Type B pancreatic cell (in vitro differentiated cells): ENCODE results near the gene TGOLN2. TPM values are rescaled to one million over a fixed set of nuclear protein-coding genes. Genes with fewer than 3 reads are reported as not detected.
A peak's percentile ranks its signal among the peaks of the same experiment; 100 is the strongest.

Source experiments
- DNase-seq: peaks from one replicate; pipeline ENCODE4 v3.0.0; 2021; ENCODE audit warnings: mixed read lengths; ENCODE audit not compliant: unreplicated experiment; ENCODE audit errors: extremely low spot score
- H3K27ac Mint-ChIP-seq: 2 replicates; pipeline ENCODE4 v1.8.0; 2021; ENCODE audit warnings: mild to moderate bottlenecking, mixed read lengths
- H3K27me3 Mint-ChIP-seq: 2 replicates; pipeline ENCODE4 v1.8.0; 2021; ENCODE audit warnings: mixed read lengths
- H3K36me3 Mint-ChIP-seq: 2 replicates; pipeline ENCODE4 v1.8.0; 2021; ENCODE audit warnings: mixed read lengths
- H3K4me1 Mint-ChIP-seq: one replicate; pipeline ENCODE4 v1.8.0; 2021; ENCODE audit warnings: mixed read lengths; ENCODE audit not compliant: unreplicated experiment
- H3K4me3 Mint-ChIP-seq: 2 replicates; pipeline ENCODE4 v1.8.0; 2021; ENCODE audit warnings: mild to moderate bottlenecking, mixed read lengths
- H3K9me3 Mint-ChIP-seq: 2 replicates; pipeline ENCODE4 v1.8.0; 2021; ENCODE audit warnings: mixed read lengths
- CTCF ChIP-seq: fragments of 200-600 bp; sonication (generic); conservative IDR thresholded peaks from 2 replicates; pipeline ENCODE4 v1.5.0; 2021; ENCODE audit warnings: antibody characterized with exemption, mild to moderate bottlenecking
- total RNA-seq: library from RNA; stranded (reverse); gene quantifications from 2 replicates; pipeline ENCODE4 v1.2.1, GENCODE V29; 2021; ENCODE audit warnings: low replicate concordance

TGOLN2 gene
- total RNA-seq, 1 donor from 2014 or later, result 54.0 TPM

- no peaks in the 10 kb centered on the region for H3K27me3 Mint-ChIP-seq
- no peaks in the 10 kb centered on the region for H3K9me3 Mint-ChIP-seq
- peaks cover 8% of the 10 kb centered on the region for H3K4me1 Mint-ChIP-seq
- DNase-seq, result no peak
- peak overlapping the region; percentile 92 for H3K27ac Mint-ChIP-seq
- no peak overlapping the region for H3K4me3 Mint-ChIP-seq
- H3K36me3 Mint-ChIP-seq, result peaks cover 18% of the 10 kb centered on the region
- no peak for TF ChIP-seq CTCF
Observed at GRCh38 chr2:85291425-85292023, 36.3 kb downstream of the TGOLN2 start.

GRCh38 chr2:85288244-85288725, 39.5 kb downstream of the TGOLN2 start:
- no peak for TF ChIP-seq CTCF
- peaks cover 15% of the 10 kb centered on the region for H3K36me3 Mint-ChIP-seq
- no peak for DNase-seq
- H3K4me1 Mint-ChIP-seq, result peaks cover 14% of the 10 kb centered on the region
- H3K27me3 Mint-ChIP-seq, result no peaks in the 10 kb centered on the region
- H3K9me3 Mint-ChIP-seq, result no peaks in the 10 kb centered on the region
- peak overlapping the region; percentile 96 for H3K27ac Mint-ChIP-seq
- H3K4me3 Mint-ChIP-seq, result peak overlapping the region; percentile 15

GRCh38 chr2:85287721-85288120, 40.1 kb downstream of the TGOLN2 start:
- H3K4me3 Mint-ChIP-seq, result no peak overlapping the region
- DNase-seq, result no peak

GRCh38 chr2:85286918-85287317, 40.9 kb downstream of the TGOLN2 start:
- Mint-ChIP-seq H3K27me3 (no peaks in the 10 kb centered on the region), H3K9me3 (no peaks in the 10 kb centered on the region), H3K4me3 (no peak overlapping the region), H3K27ac (no peak overlapping the region), H3K36me3 (peaks cover 15% of the 10 kb centered on the region), H3K4me1 (peaks cover 22% of the 10 kb centered on the region)
- no peak for DNase-seq
- TF ChIP-seq CTCF, result no peak

More at GRCh38 chr2:85287721-85288120, 40.1 kb downstream of the TGOLN2 start:
- Mint-ChIP-seq H3K36me3 (peaks cover 15% of the 10 kb centered on the region), H3K27me3 (no peaks in the 10 kb centered on the region), H3K27ac (peak overlapping the region; percentile 96), H3K9me3 (no peaks in the 10 kb centered on the region), H3K4me1 (peaks cover 14% of the 10 kb centered on the region)
- TF ChIP-seq CTCF, result no peak

GRCh38 chr2:85283641-85284040, 44.1 kb downstream of the TGOLN2 start:
- DNase-seq, result no peak
- Mint-ChIP-seq H3K4me1 (peaks cover 21% of the 10 kb centered on the region), H3K9me3 (no peaks in the 10 kb centered on the region), H3K4me3 (no peak overlapping the region), H3K36me3 (no peaks in the 10 kb centered on the region), H3K27ac (no peak overlapping the region), H3K27me3 (no peaks in the 10 kb centered on the region)
- TF ChIP-seq CTCF, result no peak
